ENCODE data around the gene PARD3.

PARD3 gene

DNA sequence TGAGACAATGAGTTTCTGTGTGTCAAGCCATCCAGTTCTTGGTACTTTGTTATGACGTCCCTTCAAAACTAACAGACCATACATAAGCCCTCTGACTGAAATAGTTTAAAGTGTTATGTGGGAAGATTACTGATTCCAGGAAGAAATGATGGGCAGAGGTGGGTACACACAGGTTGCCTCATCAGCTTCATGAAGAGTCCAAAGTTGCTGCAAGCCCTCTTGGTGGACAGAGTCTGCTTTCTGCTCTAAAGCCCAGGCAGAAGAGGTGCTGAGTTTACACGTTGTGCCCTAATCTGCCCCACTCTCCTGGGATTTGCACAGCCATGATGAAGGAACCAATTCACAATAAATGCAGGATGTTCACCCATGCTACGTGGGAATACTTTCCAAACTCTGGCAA, 187.4 kb downstream of the PARD3 start:
- H3K4me3 ChIP-seq (ENCODE audit: low read depth in 1 of 2, low read length in 2 of 2), result no peak overlapping the region
- no peaks in the 10 kb centered on the region for H3K36me3 ChIP-seq (ENCODE audit: control insufficient read depth in 1 of 2, insufficient read depth in 2 of 2, low read length in 2 of 2)
- no peaks in the 10 kb centered on the region for H3K9me3 ChIP-seq (ENCODE audit: control insufficient read depth in 1 of 2, low read length in 2 of 2)
- peaks cover 11% of the 10 kb centered on the region in 2 donors for H3K4me1 ChIP-seq (ENCODE audit: control insufficient read depth in 1 of 2, insufficient read depth in 2 of 2, low read length in 2 of 2)
- no peaks in the 10 kb centered on the region for H3K27me3 ChIP-seq (ENCODE audit: low read depth, low read length)
- no peak overlapping the region for H3K27ac ChIP-seq (ENCODE audit: low read length)

DNA sequence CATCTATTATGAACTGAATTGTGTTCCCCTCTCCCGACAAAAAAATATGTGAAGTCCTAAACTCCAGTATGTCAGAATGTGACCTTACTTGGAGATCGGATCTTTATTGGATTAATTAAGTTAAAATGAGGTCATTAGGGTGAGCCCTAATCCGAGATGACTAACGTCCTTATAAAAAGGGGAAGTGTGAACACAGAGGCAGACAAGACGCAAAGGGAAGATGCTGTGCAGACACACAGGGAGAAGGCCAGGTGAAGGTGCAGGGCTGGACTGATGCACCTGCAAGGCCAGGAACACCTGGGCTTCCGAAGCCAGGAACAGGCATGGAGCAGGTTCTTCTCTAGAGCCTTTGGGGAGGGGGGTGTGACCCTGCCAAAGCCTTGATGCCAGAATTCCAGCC, 187.8 kb downstream of the PARD3 start:
- Histone ChIP-seq H3K4me1 (ENCODE audit: control insufficient read depth in 1 of 2, insufficient read depth in 2 of 2, low read length in 2 of 2) (peaks cover 11% of the 10 kb centered on the region in 2 donors), H3K27ac (ENCODE audit: low read length) (no peak overlapping the region), H3K36me3 (ENCODE audit: control insufficient read depth in 1 of 2, insufficient read depth in 2 of 2, low read length in 2 of 2) (no peaks in the 10 kb centered on the region), H3K27me3 (ENCODE audit: low read depth, low read length) (no peaks in the 10 kb centered on the region), H3K9me3 (ENCODE audit: control insufficient read depth in 1 of 2, low read length in 2 of 2) (no peaks in the 10 kb centered on the region), H3K4me3 (ENCODE audit: low read depth in 1 of 2, low read length in 2 of 2) (no peak overlapping the region)

GRCh38 chr10:34626158-34626880, 188.8 kb downstream of the PARD3 start:
- Histone ChIP-seq H3K27me3 (ENCODE audit: low read depth, low read length) (no peaks in the 10 kb centered on the region), H3K9me3 (ENCODE audit: control insufficient read depth in 1 of 2, low read length in 2 of 2) (no peaks in the 10 kb centered on the region), H3K4me3 (ENCODE audit: low read depth in 1 of 2, low read length in 2 of 2) (no peak overlapping the region), H3K4me1 (ENCODE audit: control insufficient read depth in 1 of 2, insufficient read depth in 2 of 2, low read length in 2 of 2) (peaks cover 11% of the 10 kb centered on the region in 2 donors), H3K27ac (ENCODE audit: low read length) (no peak overlapping the region), H3K36me3 (ENCODE audit: control insufficient read depth in 1 of 2, insufficient read depth in 2 of 2, low read length in 2 of 2) (no peaks in the 10 kb centered on the region)

DNA sequence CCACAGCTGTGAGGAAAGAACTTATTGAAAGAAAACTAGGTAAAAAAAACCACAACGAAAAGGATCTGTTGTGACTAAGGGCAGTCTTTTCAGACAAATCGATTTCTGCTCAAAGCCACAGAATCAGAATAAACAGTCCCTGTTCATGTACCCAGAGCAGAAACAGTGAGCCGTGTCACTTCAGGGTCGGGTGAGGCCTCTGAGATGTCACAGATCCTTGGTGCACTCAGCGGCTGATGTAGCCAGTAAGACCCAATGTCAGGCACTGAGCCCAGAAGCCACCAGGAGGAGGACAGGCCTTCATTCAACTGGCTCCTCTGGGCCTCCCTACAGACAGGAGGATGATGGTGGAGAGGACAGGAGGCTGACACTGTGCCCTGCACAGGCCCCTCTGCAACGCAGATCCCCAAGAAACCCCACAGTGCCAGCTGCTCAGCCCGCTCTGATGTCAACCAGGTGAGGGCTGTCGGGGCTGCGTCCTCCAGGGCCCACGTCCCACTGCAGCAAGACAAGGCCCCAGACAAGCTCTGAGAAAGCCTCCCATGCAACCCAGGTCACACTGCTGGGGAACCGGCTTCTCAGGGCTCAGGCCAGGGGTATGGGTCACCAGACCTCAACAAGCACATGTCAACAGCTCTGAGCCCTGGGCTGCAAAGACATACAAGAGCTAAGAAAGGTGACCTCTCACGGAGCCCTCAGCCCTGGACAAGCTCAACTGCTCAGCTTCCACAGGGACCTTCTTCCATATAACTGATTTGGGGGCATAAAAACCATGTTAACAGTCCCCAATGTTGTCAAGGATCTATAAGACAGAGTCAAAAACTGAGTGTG, 190.6 kb downstream of the PARD3 start:
- H3K9me3 ChIP-seq (ENCODE audit: control insufficient read depth in 1 of 2, low read length in 2 of 2), result no peaks in the 10 kb centered on the region
- no peak overlapping the region for H3K27ac ChIP-seq (ENCODE audit: low read length)
- H3K4me3 ChIP-seq (ENCODE audit: low read depth in 1 of 2, low read length in 2 of 2), result no peak overlapping the region
- H3K27me3 ChIP-seq (ENCODE audit: low read depth, low read length), result no peaks in the 10 kb centered on the region
- H3K4me1 ChIP-seq (ENCODE audit: control insufficient read depth in 1 of 2, insufficient read depth in 2 of 2, low read length in 2 of 2), result peaks cover 11% of the 10 kb centered on the region in 2 donors
- H3K36me3 ChIP-seq (ENCODE audit: control insufficient read depth in 1 of 2, insufficient read depth in 2 of 2, low read length in 2 of 2), result no peaks in the 10 kb centered on the region

DNA sequence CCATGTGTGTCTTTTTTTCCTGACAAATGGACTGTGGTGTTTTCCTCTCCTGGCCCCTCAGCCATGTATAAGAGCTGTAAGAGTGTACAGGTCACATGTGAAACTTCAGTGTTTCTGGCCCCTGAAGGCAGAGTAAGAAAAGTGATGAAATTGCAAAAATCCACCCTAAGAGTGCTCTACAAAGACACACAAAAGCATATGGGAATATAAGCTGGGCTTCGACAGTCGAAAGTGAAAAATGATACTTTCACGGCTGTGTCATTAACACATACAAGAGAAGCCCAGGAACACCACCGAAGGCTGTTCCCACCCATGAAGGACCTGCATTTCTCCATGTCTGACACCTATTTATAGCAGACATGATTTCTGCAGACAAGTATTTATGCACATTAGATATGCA, 192.2 kb downstream of the PARD3 start:
- Histone ChIP-seq H3K9me3 (ENCODE audit: control insufficient read depth in 1 of 2, low read length in 2 of 2) (no peaks in the 10 kb centered on the region), H3K27me3 (ENCODE audit: low read depth, low read length) (no peaks in the 10 kb centered on the region), H3K4me3 (ENCODE audit: low read depth in 1 of 2, low read length in 2 of 2) (no peak overlapping the region), H3K4me1 (ENCODE audit: control insufficient read depth in 1 of 2, insufficient read depth in 2 of 2, low read length in 2 of 2) (peaks cover 6 to 7% of the 10 kb centered on the region in 2 donors), H3K36me3 (ENCODE audit: control insufficient read depth in 1 of 2, insufficient read depth in 2 of 2, low read length in 2 of 2) (no peaks in the 10 kb centered on the region), H3K27ac (ENCODE audit: low read length) (no peak overlapping the region)

DNA sequence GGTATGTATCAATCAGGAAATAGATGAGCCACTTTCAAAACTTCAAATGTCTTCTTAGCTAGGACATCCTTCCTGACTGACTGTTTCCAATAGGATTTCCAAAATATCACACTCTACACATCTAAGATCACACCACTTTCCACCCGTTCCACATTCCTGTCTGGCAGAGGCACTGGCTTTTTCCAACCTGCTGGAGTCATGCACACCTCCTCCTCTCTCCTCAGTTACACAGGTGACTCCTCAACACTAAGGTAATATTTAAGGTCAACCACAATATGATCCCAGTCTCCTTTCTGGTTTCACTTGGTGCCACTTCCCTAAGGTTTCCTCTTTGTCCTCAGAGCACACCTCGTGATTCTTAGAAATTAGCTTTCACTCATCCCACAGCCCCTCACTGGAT, 196.5 kb downstream of the PARD3 start:
- H3K4me3 ChIP-seq (ENCODE audit: low read depth in 1 of 2, low read length in 2 of 2), result no peak overlapping the region
- no peaks in the 10 kb centered on the region for H3K36me3 ChIP-seq (ENCODE audit: control insufficient read depth in 1 of 2, insufficient read depth in 2 of 2, low read length in 2 of 2)
- no peaks in the 10 kb centered on the region for H3K27me3 ChIP-seq (ENCODE audit: low read depth, low read length)
- H3K9me3 ChIP-seq (ENCODE audit: control insufficient read depth in 1 of 2, low read length in 2 of 2), result no peaks in the 10 kb centered on the region
- no peak overlapping the region for H3K27ac ChIP-seq (ENCODE audit: low read length)
- no peaks in the 10 kb centered on the region for H3K4me1 ChIP-seq (ENCODE audit: control insufficient read depth in 1 of 2, insufficient read depth in 2 of 2, low read length in 2 of 2)

- Histone ChIP-seq H3K4me1 (ENCODE audit: control insufficient read depth in 1 of 2, insufficient read depth in 2 of 2, low read length in 2 of 2) (peaks cover 0 to 7% of the 10 kb centered on the region in 2 donors), H3K27ac (ENCODE audit: low read length) (no peak overlapping the region), H3K9me3 (ENCODE audit: control insufficient read depth in 1 of 2, low read length in 2 of 2) (no peaks in the 10 kb centered on the region), H3K27me3 (ENCODE audit: low read depth, low read length) (no peaks in the 10 kb centered on the region), H3K4me3 (ENCODE audit: low read depth in 1 of 2, low read length in 2 of 2) (no peak overlapping the region), H3K36me3 (ENCODE audit: control insufficient read depth in 1 of 2, insufficient read depth in 2 of 2, low read length in 2 of 2) (no peaks in the 10 kb centered on the region)
Observed at GRCh38 chr10:34615770-34616169, 199.3 kb downstream of the PARD3 start.

- Histone ChIP-seq H3K27me3 (ENCODE audit: low read depth, low read length) (no peaks in the 10 kb centered on the region), H3K4me3 (ENCODE audit: low read depth in 1 of 2, low read length in 2 of 2) (no peak overlapping the region), H3K9me3 (ENCODE audit: control insufficient read depth in 1 of 2, low read length in 2 of 2) (no peaks in the 10 kb centered on the region), H3K27ac (ENCODE audit: low read length) (no peak overlapping the region), H3K36me3 (ENCODE audit: control insufficient read depth in 1 of 2, insufficient read depth in 2 of 2, low read length in 2 of 2) (no peaks in the 10 kb centered on the region), H3K4me1 (ENCODE audit: control insufficient read depth in 1 of 2, insufficient read depth in 2 of 2, low read length in 2 of 2) (peaks cover 0 to 8% of the 10 kb centered on the region in 2 donors)
Observed at GRCh38 chr10:34613491-34613890, 201.6 kb downstream of the PARD3 start.

- Histone ChIP-seq H3K36me3 (ENCODE audit: control insufficient read depth in 1 of 2, insufficient read depth in 2 of 2, low read length in 2 of 2) (no peaks in the 10 kb centered on the region), H3K4me1 (ENCODE audit: control insufficient read depth in 1 of 2, insufficient read depth in 2 of 2, low read length in 2 of 2) (peaks cover 0 to 8% of the 10 kb centered on the region in 2 donors), H3K27me3 (ENCODE audit: low read depth, low read length) (no peaks in the 10 kb centered on the region), H3K4me3 (ENCODE audit: low read depth in 1 of 2, low read length in 2 of 2) (no peak overlapping the region), H3K27ac (ENCODE audit: low read length) (no peak overlapping the region), H3K9me3 (ENCODE audit: control insufficient read depth in 1 of 2, low read length in 2 of 2) (no peaks in the 10 kb centered on the region)
Observed at GRCh38 chr10:34612938-34613337, 202.2 kb downstream of the PARD3 start.

DNA sequence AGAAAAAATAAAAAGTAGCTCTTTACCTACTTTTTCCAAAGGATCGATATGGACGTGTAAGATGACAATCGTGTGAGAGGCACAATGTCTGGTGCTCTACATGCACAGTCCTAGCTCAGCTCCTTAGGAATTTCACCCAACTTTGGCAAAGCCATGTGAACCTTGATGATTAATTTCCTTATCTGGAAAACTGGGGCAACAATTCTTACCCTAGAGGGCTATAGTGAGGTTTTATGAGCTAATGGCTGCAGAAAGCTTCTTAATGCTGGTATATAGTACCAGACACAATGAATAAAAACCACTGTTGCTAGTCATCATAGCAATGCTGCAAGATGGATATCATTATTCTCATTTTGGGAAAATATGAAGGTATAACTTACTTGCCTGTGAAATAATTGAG, 202.7 kb downstream of the PARD3 start:
- H3K9me3 ChIP-seq (ENCODE audit: control insufficient read depth in 1 of 2, low read length in 2 of 2), result no peaks in the 10 kb centered on the region
- H3K36me3 ChIP-seq (ENCODE audit: control insufficient read depth in 1 of 2, insufficient read depth in 2 of 2, low read length in 2 of 2), result no peaks in the 10 kb centered on the region
- no peaks in the 10 kb centered on the region for H3K27me3 ChIP-seq (ENCODE audit: low read depth, low read length)
- H3K4me1 ChIP-seq (ENCODE audit: control insufficient read depth in 1 of 2, insufficient read depth in 2 of 2, low read length in 2 of 2), result peaks cover 0 to 8% of the 10 kb centered on the region in 2 donors
- no peak overlapping the region for H3K27ac ChIP-seq (ENCODE audit: low read length)
- H3K4me3 ChIP-seq (ENCODE audit: low read depth in 1 of 2, low read length in 2 of 2), result no peak overlapping the region

DNA sequence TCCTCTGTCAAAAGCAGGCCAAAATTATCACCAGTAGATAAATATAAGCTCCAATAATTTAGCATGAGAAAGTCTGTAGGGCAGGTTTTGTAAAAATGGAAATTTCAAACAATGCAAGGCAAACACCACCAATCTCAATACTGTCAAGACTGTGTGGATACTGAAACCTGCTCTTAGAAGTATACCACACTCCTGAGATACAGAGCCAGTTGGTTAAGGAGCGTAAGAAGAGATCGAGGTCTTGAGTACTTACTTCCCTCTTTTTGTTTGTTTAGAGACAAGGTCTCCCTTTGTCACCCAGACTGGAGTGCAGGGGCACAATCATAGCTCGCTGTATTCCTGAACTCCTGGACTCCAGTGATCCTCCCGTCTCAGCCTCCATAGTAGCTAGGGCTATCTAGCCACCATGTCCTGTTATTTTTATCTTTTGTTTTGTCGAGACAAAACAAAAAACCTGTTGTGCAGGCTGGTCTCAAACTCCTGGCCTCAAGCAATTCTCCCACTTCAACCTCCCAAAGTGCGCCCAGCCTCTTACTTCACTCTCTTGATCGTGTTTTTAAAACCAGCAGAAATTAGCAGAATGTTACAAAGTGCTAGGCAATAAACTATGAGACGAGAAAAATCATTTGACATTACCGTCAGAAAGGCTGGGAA, 205.7 kb downstream of the PARD3 start:
- H3K4me1 ChIP-seq (ENCODE audit: control insufficient read depth in 1 of 2, insufficient read depth in 2 of 2, low read length in 2 of 2), result peaks cover 0 to 8% of the 10 kb centered on the region in 2 donors
- H3K36me3 ChIP-seq (ENCODE audit: control insufficient read depth in 1 of 2, insufficient read depth in 2 of 2, low read length in 2 of 2), result no peaks in the 10 kb centered on the region
- no peaks in the 10 kb centered on the region for H3K27me3 ChIP-seq (ENCODE audit: low read depth, low read length)
- H3K4me3 ChIP-seq (ENCODE audit: low read depth in 1 of 2, low read length in 2 of 2), result no peak overlapping the region
- no peak overlapping the region for H3K27ac ChIP-seq (ENCODE audit: low read length)
- no peaks in the 10 kb centered on the region for H3K9me3 ChIP-seq (ENCODE audit: control insufficient read depth in 1 of 2, low read length in 2 of 2)

All from muscle layer of duodenum (tissue), 2 donors.